M059J (cell line): ENCODE data around the gene CASTOR1. TPM values are rescaled to one million over a fixed set of nuclear protein-coding genes. Genes with fewer than 3 reads are reported as not detected.
"Not testable (repeated sequence)": the region's sequence is repeated elsewhere in the genome, so short reads cannot be mapped to it uniquely, and the experiment has no call there.

Experiments
- DNase-seq: peaks from one replicate; pipeline ENCODE4 v3.0.0-alpha.2; 2012; ENCODE audit warnings: low read depth
- total RNA-seq: library from RNA; depleted of rRNA; stranded (reverse); fragments of >200 nt; shearing (Covaris generic); gene quantifications from 2 replicates; pipeline ENCODE4 v1.2.3, GENCODE V29; 2014; rRNA removed

CASTOR1 gene
- total RNA-seq = 2.8 and 4.5 TPM in 2 replicates

GRCh38 chr22:30289141-30289979 is at the start of gene CASTOR1:
CASTOR1 (minus strand) TSS chr22:30289505; CDS start chr22:30289497, 8 bp downstream.
- peak; percentile 95 for DNase-seq

GRCh38 chr22:30338802-30339201 is 49.5 kb upstream of the CASTOR1 start:
- DNase-seq = no peak

- not testable (repeated sequence) for DNase-seq
Observed at GRCh38 chr22:30338341-30338740, 49.0 kb upstream of the CASTOR1 start.

DNA sequence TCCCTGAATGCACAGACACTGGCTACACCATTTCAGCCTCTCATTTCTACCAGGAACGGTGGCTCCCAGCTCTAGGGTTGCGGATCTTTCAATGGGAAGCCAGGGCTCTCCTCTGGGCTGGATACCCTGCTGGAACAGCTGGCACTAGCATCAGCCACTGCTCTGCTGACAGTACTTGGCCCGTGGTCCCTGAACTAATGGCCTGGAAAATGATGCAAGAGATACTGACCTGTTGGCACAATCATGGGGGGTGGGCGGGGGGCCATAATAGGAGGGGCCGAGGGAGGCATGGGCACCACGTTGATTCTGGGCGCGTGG is 48.1 kb upstream of the CASTOR1 start:
- DNase-seq = no peak

- DNase-seq = no peak
Observed at GRCh38 chr22:30336752-30337460, 47.6 kb upstream of the CASTOR1 start.

GRCh38 chr22:30335236-30335635 is 45.9 kb upstream of the CASTOR1 start:
- no peak for DNase-seq

DNA sequence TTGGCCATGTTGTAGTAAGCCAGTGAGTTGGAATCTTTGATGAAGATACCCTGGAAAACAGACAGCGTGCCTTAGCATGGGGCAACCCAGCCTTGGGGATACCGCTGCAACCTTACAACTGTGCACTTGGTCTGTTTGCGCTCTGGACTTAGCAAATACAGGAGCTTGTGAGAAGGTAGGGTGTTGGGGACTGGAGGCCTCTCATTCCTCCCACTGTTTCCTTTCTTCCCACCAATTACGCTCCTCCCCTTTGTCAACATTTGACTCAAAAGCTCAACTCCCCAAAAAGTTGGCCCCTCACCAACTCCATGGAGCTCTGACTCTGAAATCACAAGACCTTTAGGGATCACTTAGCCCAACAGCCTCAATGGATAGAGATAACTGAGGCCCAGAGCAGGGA is 45.3 kb upstream of the CASTOR1 start:
- DNase-seq = no peak

DNA sequence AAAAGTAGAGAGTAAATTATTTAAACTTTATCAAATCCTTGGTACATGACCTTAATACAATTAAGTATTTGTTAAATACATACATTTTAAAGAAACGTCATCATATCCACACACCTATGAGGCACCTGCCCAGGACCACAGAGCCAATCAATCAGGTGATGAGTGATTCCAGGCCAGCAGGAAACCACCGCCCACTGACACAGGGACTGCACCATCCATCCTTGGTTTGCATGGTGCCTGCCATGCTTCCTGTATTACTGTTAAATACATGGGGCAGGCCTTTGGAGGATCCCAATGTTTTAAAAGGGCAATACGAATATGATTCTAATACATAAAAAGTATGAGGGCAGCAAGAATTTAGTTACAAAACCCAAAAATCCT is 44.4 kb upstream of the CASTOR1 start:
- DNase-seq = no peak

DNA sequence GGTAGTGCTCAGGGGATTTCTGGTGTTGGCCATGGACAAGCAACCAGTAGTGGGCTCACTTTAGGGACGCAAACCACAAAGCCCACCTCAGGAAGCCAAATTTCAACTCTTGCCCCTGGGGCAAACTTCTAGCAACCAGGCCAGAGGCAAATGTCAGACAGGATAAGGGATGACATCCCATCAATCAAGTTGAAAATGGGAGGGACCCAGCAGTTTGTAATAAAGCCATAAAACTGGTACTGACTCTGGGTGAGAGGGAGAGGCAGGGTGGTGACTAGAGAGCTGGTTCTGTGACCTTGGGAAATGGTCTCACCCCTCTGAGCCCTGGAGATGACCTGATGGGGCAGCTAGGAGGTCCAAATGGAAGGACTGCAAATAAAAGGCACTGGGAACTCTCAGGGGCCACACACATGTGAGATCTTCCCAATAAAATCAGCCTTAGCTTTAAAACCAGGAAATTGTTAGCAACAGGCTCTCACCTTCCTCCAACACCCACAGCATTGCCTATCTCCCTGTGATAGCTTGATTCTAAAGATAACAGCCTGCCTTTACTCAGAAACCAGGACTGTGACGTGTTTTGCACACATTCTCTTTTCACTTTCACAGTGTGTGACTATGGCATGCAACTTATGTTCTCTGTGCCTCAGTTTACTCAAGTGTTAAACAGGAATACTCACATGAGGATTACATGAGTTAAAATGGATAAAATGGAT is 43.8 kb upstream of the CASTOR1 start:
- no peak for DNase-seq

- DNase-seq = no peak
Observed at GRCh38 chr22:30332551-30332950, 43.2 kb upstream of the CASTOR1 start.

DNA sequence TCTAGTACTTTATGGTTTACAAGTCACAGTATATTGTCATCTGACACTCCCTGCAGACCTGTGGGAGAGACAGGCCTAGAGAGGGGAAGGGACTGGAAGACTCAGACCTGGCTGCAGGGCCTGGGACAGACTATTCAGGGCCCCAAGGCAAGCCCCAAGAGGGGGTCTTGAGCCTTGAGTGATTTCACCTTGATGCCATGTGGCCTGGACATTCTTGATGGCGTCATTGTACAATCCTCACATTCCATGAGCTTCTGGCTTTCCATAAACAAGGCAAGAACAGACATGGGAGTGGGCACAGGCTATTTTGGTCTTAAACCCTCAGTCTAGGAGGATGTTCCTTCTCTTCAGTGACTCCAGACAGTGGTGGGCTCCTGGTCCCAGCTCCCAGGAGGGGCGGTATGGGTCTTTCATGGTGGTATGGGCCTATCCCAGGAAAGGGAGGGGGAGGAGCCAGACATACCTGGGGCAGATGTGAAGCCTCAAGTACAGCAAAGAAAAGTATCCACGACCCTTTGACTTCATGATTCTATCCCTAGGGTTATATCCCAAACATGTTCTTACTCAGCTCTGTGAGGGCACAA is 39.3 kb upstream of the CASTOR1 start:
- no peak for DNase-seq

GRCh38 chr22:30327864-30328345 is 38.6 kb upstream of the CASTOR1 start:
- no peak for DNase-seq

GRCh38 chr22:30326706-30327362 is 37.5 kb upstream of the CASTOR1 start, which contains the start of gene TBC1D10A:
TBC1D10A (minus strand) TSS chr22:30326941; CDS start chr22:30326881, 60 bp downstream.
- DNase-seq = peak; percentile 80

GRCh38 chr22:30326255-30326705 is 37.0 kb upstream of the CASTOR1 start:
- DNase-seq = no peak

GRCh38 chr22:30325724-30326254 is 36.5 kb upstream of the CASTOR1 start:
- DNase-seq = no peak

DNA sequence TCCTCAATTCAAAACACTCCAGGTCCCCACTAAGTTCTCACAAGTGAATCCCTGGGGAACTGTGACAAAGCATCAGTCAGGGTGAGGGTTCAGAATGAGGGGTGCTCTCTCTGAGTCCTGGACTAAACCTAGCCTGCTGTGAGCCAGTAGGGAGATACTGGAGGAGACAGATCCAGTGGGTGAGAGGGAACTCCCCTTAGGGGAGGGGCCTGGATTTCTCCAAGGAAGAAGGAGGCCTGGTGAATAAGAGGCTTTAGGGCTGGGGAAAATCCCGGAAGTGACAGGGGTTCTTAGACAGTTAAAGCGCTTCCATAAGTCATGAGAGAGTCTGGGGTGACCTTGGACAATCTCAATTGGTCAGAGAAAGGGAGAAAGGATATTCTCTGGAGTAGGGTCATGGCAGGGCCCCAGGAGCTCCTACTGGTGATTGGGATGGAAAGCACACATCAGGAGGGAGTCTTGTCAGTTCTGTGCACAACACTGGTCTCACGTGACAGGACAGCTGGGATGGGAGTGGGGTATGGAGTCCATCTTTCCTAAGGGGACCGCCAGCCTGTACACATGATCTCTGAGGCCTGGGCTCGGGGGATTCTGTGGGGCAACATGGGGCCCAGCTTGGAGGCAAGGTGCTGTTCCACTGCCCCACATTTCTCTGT is 35.9 kb upstream of the CASTOR1 start:
- DNase-seq = peak; percentile 89

GRCh38 chr22:30324014-30324730 is 34.9 kb upstream of the CASTOR1 start:
- DNase-seq = no peak

DNA sequence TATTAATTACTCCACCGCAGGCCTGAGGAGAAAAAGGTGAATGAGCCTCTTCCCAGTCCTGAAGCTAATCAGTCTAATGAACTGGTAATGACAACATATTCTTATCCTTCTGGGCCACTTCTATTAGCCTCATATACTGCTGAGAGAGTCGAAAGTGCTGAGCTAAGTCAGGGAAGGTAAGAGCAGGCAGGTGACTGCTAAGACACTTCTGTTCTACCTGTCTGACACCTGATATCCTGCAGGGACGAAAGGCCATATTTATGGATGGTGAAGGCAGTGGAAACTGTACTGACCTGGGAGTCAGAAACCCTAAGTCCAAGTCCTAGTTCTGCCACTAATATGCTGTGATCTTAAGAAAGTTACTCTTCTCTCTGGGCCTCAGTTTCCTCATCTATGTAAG is 33.9 kb upstream of the CASTOR1 start:
- DNase-seq = no peak

DNA sequence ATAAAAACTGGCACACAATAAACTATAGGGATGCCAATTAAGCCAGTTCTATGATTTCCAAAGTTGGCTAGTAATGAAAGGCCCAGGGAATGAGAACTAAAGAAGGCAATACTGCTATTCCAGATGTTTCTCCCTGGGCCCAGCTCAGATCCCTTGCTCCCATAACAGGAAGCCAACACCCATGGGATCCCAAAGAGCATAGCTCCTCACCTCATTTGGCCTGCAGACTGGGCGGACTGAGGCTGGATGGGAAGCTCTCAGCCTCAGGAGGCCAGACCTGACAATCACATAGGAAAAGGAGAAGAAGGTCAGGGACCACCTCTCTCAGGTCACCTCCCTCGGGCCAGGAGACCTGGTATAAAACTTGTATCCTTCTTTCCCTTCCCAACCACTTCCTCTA is 32.2 kb upstream of the CASTOR1 start:
- DNase-seq = no peak

DNA sequence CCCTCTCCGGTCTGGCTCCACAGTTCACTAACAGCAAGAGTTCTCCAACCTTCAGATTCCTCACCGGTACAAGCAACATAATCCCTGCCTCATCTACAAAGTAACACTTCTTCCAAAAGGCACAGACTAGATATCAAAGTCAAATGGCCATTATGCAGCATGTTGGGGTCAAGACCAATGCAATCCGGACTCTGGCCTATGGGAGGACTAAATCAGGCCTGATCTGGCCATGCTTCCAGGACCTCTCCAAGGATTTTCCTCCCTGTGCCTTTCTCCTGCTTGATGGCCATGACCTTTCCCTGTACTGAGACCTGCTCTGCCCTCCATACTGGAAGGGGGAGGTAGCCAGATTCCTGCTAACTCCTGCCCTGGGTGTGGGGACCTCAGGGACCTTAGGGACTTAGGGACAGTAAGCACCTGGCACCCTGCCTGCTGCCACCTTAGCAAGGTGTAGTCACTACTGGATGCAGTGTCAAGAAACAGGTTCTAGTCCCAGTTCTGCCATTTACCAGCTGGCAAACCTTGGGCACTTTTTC is 30.8 kb upstream of the CASTOR1 start:
- DNase-seq = no peak
